Kidney epithelial cell (primary cell): ENCODE results near the gene CHAD. TPM values are rescaled to one million over a fixed set of nuclear protein-coding genes. Genes with fewer than 3 reads are reported as not detected.
A peak's percentile ranks its signal among the peaks of the same experiment; 100 is the strongest.

Source experiments
- DNase-seq: peaks from one replicate; pipeline ENCODE4 v3.0.0-alpha.2; 2010; ENCODE audit warnings: low read depth
- H3K27me3 ChIP-seq: 2 replicates; pipeline ENCODE4 v1.6.0; 2011; ENCODE audit warnings: low read length; ENCODE audit not compliant: control insufficient read depth, insufficient read depth
- H3K36me3 ChIP-seq: 2 replicates; pipeline ENCODE4 v1.5.1; 2011; ENCODE audit warnings: low read length; ENCODE audit not compliant: control insufficient read depth, insufficient read depth
- H3K4me3 ChIP-seq: 2 replicates; pipeline ENCODE4 v1.5.1; 2011; ENCODE audit warnings: low read depth, mild to moderate bottlenecking, control low read depth, low read length
- CTCF ChIP-seq: IDR thresholded peaks from 2 replicates; pipeline ENCODE4 v1.5.1; 2011; ENCODE audit warnings: mild to moderate bottlenecking, moderate library complexity, low read length, control low read depth, inconsistent platforms; ENCODE audit not compliant: insufficient read depth, poor library complexity, severe bottlenecking
- total RNA-seq: library from RNA; depleted of rRNA; stranded (reverse); fragments of >200 nt; gene quantifications from 2 replicates; pipeline ENCODE4 v1.2.3, GENCODE V29; 2015

CHAD gene
- total RNA-seq, 1 donor from 2014 or later = not detected

- TF ChIP-seq CTCF = no peak
- H3K27me3 ChIP-seq = no peaks in the 10 kb centered on the region
- no peak for DNase-seq
- no peaks in the 10 kb centered on the region for H3K36me3 ChIP-seq
- H3K4me3 ChIP-seq = peak overlapping the region; percentile 48
These were observed 43.5 kb downstream of the CHAD start for GRCh38 chr17:50424996-50425681.

- DNase-seq = no peak
- Histone ChIP-seq H3K36me3 (no peaks in the 10 kb centered on the region), H3K4me3 (no peak overlapping the region), H3K27me3 (no peaks in the 10 kb centered on the region)
- TF ChIP-seq CTCF = no peak
These were observed 44.3 kb downstream of the CHAD start for GRCh38 chr17:50424246-50424995.

GRCh38 chr17:50423553-50424159, 45.0 kb downstream of the CHAD start:
- no peak overlapping the region for H3K4me3 ChIP-seq
- DNase-seq = peak; percentile 53
- no peaks in the 10 kb centered on the region for H3K27me3 ChIP-seq

GRCh38 chr17:50422738-50423137, 45.9 kb downstream of the CHAD start:
- no peaks in the 10 kb centered on the region for H3K36me3 ChIP-seq
- no peak for DNase-seq
- no peak for TF ChIP-seq CTCF
- no peaks in the 10 kb centered on the region for H3K27me3 ChIP-seq
- no peak overlapping the region for H3K4me3 ChIP-seq

More at GRCh38 chr17:50423553-50424159, 45.0 kb downstream of the CHAD start:
- H3K36me3 ChIP-seq = no peaks in the 10 kb centered on the region
- no peak for TF ChIP-seq CTCF

- no peak overlapping the region for H3K4me3 ChIP-seq
- DNase-seq = no peak
- TF ChIP-seq CTCF = no peak
- no peaks in the 10 kb centered on the region for H3K27me3 ChIP-seq
- H3K36me3 ChIP-seq = no peaks in the 10 kb centered on the region
These were observed 47.2 kb downstream of the CHAD start for GRCh38 chr17:50421308-50422051.
